ENCODE results near the gene TRIM25.

DNA sequence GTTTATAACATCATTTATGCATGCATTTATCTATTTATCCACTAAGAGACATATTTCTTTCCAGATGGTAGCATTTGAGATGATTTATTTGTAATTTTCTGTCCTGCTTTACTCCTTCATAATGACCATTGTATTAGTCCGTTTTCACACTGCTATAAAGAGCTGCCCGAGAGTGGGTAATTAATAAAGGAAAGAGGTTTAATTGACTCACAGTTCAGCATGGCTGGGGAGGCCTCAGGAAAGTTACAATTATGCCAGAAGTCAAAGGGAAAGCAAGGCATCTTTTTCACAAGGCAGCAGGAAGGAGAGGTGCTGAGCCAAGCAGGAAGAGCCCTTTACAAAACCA is 28.6 kb downstream of the TRIM25 start:
- TF ChIP-seq, protein P1, sequence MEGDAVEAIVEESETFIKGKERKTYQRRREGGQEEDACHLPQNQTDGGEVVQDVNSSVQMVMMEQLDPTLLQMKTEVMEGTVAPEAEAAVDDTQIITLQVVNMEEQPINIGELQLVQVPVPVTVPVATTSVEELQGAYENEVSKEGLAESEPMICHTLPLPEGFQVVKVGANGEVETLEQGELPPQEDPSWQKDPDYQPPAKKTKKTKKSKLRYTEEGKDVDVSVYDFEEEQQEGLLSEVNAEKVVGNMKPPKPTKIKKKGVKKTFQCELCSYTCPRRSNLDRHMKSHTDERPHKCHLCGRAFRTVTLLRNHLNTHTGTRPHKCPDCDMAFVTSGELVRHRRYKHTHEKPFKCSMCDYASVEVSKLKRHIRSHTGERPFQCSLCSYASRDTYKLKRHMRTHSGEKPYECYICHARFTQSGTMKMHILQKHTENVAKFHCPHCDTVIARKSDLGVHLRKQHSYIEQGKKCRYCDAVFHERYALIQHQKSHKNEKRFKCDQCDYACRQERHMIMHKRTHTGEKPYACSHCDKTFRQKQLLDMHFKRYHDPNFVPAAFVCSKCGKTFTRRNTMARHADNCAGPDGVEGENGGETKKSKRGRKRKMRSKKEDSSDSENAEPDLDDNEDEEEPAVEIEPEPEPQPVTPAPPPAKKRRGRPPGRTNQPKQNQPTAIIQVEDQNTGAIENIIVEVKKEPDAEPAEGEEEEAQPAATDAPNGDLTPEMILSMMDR (conservative IDR thresholded peaks at IDR 0.05 in 1 of 2, IDR thresholded peaks at IDR 0.05 in 1 of 2; ENCODE audit: low read depth in 1 of 2, low read length in 2 of 2) = no peak
- TF ChIP-seq EZH2 (IDR thresholded peaks at IDR 0.05; ENCODE audit: low read length, missing control alignments) = no peak

All from fibroblast of lung (primary cell).